ENCODE data around the gene BLNK.

GRCh38 chr10:96311180-96311715, 39.9 kb upstream of the BLNK start:
- TF ChIP-seq CTCF (IDR thresholded peaks at IDR 0.05; ENCODE audit: insufficient read depth, low read depth, low read length) = no peak
- TF ChIP-seq EZH2 (IDR thresholded peaks at IDR 0.05; ENCODE audit: insufficient read depth, low read length) = no peak

Data from astrocyte (in vitro differentiated cells and primary cell).